IPS DF 4.7 (cell line): ENCODE data around the gene ACP3.
"Not testable (repeated sequence)": the region's sequence is repeated elsewhere in the genome, so short reads cannot be mapped to it uniquely, and the experiment has no call there.

ENCODE experiments used
- DNase-seq: peaks from one replicate; pipeline ENCODE4 v3.0.0-alpha.2; 2013; ENCODE audit warnings: low spot score; ENCODE audit errors: extremely low read depth

Gene ACP3

DNA sequence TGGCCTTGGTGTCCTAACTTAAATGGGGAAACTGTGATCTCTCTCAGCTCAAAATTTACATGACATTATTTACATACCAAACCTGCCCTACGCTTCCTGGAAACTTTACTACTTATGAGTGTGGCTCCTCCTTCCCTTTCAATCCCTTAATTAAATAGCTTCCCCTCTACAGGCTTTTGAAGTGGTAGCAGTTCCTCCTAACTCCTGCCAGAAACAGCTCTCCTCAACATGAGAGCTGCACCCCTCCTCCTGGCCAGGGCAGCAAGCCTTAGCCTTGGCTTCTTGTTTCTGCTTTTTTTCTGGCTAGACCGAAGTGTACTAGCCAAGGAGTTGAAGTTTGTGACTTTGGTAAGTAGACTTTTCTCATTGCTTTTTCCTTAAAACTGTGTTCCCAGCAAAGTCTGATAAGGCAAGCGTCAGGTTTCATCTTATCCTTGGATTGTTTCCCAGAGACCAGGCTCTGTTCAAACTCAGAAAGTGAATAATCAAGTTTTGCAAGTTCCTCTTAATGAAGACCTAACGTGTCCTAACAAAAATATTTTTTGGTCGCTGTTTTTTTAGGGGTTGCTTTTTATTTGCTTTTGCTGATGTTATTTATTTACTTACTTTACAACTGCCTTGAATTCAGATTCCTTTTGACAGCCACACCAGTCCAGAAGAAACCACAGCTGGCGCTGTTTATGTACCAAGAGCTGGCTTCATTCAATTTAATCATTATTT lies at the start of gene ACP3:
ACP3 (plus strand) TSS at position 179 of the 720 bp plus-strand sequence; CDS start at position 229, 50 bp downstream.
- DNase-seq, result peak; percentile 25

DNA sequence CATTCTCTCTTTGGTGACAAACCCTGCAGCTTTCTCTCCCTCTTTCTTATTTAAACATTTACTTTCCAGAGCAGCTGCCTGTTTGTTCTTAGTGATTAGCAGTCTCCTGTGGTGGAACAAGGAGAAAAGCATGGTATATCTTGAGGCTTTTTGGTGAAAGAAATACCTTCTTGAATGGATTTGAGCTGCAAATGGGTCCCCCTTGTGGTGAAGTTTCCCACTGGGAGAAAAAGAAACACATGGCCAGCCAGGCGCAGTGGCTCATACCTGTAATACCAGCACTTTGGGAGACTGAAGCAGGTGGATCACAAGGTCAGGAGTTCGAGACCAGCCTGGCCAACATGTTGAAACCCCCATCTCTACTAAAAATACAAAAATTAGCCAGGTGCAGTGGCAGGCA lies 48.3 kb upstream of the ACP3 start:
- DNase-seq, result no peak

DNA sequence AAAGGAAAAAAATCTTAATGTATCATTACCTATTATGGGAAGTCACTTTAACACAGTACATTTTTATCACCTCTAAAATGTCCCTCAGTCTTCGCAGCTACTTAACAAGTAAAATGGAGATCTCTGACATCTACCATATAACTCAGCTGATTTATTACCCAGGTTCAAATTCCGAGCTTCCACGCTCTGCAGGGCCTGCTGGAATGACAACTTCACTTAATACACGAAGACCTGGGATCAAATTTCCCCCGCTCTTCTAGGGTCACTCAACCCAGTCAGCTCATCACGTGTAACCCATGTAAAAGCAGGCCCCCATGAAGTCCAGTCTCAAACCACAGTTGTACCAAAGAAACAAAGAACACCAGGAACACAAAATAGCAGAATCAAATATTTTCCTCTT lies 44.2 kb upstream of the ACP3 start:
- DNase-seq, result no peak

- no peak for DNase-seq
Observed at GRCh38 chr3:132276228-132276906, 40.8 kb upstream of the ACP3 start.

DNA sequence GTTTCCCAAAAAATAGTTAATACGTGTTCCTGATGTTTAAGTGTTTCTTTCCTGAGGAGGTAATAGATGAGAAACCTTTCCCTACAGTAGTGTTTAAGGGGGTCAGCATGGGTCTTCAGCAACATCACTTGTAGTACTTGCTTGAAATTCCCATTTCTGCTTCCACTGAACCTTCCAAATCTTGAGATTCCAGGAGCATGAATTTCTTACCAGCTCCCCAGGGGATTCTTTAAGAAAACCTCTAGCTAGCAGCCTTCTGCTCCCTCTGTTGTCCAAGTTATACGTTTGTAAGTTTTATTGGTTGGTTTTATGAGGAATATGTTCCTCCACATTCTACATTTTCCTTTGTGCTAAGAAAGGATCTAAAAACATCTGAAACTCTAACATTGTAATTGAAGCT lies 38.2 kb upstream of the ACP3 start:
- DNase-seq, result no peak

- no peak for DNase-seq
Observed at GRCh38 chr3:132283440-132283839, 33.8 kb upstream of the ACP3 start.

DNA sequence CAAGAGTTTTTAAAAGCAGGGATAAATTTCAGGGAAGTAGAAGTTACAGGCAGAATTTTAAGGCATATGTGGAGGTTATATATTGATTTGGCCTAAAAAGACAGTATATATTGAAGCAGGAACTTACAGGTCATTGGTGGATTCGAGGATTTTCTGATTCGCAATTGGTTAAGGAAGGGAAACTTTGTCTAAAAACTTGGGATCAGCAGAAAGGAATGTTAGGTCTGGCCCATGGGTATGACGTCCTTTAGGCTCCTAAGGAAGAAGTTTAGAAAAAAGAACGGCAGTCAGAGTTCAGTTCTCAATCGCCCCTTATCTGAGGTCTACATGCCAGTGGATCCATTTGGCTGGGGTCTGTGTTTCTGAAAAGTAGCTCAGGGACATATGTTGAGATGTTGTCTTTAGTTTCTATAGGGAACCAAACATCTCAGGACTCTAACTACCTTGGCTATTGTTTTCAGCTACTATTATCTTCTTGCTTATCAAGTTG lies 33.2 kb upstream of the ACP3 start:
- no peak for DNase-seq

DNA sequence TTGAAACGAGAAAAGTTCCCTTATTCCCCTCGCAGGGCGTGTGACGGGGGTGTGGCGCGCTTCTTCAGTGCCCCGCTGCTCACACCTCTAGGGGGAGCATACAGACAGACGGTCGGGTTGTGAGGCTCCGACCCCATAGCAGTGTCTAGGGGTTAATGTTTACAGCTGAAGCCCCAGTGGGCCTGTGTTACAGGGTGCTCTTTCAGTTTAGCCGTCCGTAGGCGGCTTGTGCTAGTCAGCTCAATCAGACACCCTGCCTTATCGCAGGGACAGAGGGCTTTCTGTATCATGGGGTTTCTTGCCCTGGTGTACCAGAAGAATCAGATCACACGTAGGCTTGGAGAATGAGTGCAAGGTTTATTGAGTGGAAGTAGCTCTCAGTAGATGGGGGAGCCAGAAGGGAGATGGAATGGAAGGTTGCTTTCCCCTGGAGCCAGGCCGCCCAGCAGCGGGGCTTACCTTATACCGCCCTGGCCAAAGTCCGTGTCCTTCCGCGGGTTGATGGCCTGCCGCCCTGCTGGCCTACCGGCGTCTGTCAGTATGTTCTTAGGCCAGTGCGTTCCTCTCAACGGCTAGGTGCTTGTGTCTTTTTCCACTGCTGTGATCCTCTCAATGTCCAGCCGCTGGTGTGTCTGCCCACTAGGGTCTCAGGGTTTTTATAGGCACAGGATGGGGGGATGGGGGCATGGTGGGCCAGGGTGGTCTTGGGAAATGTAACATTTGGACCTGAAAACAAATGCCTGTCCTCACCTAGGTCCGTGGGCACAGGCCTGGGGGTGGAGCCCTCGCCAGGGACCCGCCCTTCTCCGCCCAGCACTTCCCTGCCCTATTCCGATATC lies 32.2 kb upstream of the ACP3 start:
- no peak for DNase-seq

GRCh38 chr3:132285620-132285945 lies 31.6 kb upstream of the ACP3 start:
- no peak for DNase-seq

DNA sequence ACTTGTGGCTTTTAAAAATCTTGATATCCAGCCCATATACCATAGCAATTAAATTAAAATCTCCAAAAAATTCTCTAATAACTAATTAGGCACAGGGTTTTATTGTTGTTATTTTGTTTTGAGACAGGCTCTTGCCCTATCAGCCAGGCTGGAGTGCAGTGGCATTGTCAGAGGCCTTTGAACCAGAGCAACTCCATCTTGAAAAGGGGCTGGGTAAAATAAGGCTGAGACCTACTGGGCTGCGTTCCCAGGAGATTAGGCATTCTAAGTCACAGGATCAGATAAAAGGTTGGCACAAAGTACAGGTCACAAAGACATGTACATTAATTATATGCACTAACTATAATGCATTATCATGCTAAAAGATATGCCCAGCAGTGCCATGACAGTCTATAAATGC lies 31.2 kb upstream of the ACP3 start:
- DNase-seq, result no peak

GRCh38 chr3:132288357-132288756 lies 28.9 kb upstream of the ACP3 start:
- no peak for DNase-seq

DNA sequence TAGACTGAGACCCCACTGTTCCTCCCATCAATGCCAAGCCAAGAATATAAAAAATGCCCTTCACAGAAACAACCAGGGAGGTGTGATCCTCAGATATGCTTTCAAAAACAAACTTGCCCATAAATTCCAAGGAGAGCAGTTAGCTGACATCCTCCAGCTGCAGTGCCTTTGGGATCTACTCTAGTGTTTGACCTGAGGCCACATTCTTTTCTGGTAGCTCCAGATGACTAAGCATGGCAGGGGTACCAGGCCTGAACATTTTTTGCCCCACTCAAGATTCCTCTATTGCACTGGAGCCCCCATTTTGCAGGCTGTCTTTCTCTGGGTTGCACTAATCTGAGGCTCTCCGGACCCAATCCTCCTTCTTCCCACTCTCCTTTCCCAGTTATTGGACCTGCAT lies 27.9 kb upstream of the ACP3 start:
- no peak for DNase-seq

DNA sequence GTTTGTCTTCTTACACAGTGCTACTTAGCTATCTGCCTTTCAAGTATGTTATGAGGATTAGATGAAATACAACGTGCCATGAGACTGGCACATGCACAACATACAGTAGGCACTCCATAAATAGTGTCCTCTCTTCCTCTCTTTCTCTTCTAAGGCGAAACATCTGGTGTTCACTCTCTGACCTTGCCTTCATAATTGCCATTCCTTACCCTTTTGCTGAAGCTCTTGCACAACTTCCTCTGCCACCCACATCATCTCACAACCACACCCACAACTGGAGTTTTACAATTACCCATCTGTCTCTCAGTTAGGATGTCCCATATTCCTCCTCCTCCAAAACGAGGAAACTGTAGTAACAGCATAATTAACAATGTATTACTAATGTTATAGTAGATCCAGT lies 26.4 kb upstream of the ACP3 start:
- no peak for DNase-seq

- no peak for DNase-seq
Observed at GRCh38 chr3:132292042-132292441, 25.2 kb upstream of the ACP3 start.

- no peak for DNase-seq
Observed at GRCh38 chr3:132293251-132293650, 24.0 kb upstream of the ACP3 start.

DNA sequence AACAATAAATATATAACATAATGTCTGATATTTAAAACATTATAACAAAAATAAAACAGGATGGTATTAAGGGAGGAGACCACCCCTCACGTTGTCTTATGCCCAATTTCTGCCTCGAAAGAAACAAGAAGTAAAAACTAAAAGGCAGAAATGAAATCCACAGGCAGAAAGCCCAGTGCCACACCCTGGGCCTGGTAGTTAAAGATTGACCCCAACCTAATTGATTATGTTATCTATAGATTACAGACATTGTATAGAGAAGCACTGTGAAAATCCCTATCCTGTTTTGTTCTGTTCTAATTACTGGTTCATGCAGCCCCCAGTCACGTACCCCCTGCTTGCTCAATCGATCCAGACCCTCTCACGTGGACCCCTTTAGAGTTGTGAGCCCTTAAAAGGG lies 22.3 kb upstream of the ACP3 start:
- DNase-seq, result no peak

DNA sequence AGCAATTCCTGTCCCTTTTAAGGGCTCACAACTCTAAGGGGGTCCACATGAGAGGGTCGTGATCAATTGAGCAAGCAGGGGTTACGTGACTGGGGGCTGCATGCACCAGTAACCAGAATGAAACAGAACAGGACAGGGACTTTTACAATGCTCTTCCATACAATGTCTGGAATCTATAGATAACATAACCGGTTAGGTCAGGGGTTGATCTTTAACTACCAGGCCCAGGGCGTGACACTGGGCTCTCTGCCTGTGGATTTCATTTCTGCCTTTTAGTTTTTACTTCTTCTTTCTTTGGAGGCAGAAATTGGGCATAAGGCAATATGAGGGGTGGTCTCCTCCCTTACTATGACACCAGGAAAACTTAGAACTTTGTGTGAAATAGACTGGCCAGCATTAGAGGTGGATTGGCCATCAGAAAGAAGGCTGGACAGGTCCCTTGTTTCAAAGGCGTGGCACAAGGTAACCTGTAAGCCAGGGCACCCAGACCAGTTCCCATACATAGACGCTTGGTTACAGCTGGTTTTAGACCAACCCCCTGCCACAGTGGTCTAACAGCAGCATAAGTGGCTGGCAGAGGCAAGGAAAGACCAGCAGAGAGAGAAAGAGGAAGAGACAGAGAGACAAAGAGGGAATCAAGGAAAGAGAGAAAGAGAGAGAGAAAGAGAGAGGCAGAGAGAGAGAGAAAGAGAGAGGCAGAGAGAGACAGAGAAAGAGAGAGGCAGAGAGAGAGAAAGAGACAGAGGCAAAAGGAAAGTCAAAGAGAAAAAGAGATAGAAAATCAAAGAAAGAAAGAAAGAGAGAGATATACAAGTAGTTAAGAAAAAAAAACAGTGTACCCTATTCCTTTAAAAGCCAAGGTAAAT lies 13.6 kb upstream of the ACP3 start:
- not testable (repeated sequence) for DNase-seq

DNA sequence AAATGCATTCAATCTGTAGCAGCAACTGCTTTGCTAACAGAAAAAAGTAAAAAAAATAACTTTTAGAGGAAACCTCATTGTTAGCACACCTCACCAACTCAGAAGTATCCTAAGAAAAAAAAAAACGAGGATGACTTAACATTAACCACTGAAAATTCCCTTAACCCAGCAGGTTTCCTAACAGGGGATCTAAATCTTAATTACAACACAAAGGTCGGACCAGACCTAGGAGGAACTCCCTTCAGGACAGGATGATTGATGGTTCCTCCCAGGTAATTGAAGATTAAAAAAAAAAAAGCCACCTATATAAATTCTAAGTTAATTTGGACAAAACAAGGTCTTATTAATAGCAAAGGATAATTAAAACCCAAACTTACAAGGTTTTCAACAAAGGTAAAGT lies 12.9 kb upstream of the ACP3 start:
- DNase-seq, result not testable (repeated sequence)

- DNase-seq, result not testable (repeated sequence)
Observed at GRCh38 chr3:132310057-132310456, 7.2 kb upstream of the ACP3 start.

GRCh38 chr3:132311316-132311715 lies 5.9 kb upstream of the ACP3 start:
- DNase-seq, result no peak

DNA sequence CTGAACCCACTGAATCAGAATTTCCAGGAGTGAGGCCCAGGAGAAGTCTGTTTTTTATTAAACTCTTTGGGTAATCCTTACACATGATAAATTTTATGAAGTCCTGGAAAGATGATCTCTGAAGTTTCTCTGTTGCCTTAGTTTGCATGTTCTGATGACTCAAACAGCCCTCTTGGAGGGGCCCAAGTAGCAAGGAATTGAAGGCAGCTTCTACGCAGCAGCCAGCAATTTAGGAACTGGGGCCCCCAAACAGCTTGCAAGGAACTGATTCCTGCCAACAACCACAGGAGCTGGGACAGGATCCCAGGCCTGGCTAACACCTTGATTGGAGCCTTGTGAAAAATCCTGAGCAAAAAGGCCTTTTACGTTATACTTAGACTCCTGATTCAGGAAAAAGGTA lies 5.4 kb upstream of the ACP3 start:
- DNase-seq, result no peak
